PC-3 (cell line): ENCODE results near the gene RTL10.

Experiments used
- EZH2 ChIP-seq: fragments of 300-600 bp; sonication (generic); IDR thresholded peaks from one replicate; pipeline ENCODE4 v1.6.1; 2017; ENCODE audit warnings: antibody characterized with exemption, mild to moderate bottlenecking, low read length; ENCODE audit not compliant: unreplicated experiment
- TF ChIP-seq, protein P1 (sequence below): fragments of 300-600 bp; sonication (generic); conservative IDR thresholded peaks from 2 replicates; pipeline ENCODE4 v1.5.1; 2017; ENCODE audit warnings: antibody characterized with exemption, low read depth, mild to moderate bottlenecking, low read length

DNA sequence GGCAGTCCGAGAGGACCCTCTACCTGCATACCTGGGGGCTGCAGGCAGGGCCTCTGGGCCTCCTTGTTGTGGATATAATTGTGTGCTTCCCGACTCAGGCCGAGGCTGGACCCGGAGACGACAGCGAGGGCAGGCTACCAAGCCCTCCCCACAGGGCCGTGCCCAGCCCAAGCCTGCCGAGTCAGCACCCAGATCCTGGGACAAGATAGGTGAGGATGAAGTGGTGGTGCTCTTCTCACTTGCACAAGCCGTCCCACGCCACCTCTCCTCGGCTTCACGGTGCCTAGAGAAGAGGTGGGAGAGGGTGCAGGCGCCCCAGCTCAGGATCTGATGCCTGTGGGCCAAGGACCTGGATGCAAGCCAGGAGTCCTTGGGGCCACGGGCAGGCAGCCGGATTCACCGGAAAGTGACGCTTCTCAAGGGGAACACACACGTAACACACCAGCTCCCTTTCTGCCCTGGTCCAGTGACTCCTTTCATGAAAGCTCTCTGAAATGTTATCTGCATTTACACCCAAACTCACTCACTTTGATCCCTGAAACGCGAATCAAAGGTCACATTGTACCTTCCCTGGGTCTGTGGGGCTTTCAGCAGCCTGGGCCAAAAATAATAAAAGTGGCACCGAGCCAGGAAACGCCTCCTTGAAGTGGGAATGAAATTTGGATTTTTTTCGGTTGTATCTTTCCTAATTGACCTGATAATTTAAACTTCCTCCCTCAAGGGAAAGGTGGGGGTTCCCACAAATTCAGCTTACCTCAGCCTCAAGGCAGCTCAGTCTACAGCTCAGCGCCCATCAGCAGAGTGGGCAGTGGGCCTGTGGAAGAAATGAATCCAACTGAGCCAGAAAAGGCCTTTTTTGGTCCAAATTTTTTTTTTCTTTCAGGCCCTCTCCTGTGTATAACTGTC is 1.1 kb upstream of the RTL10 start:
- TF ChIP-seq EZH2: no peak
- TF ChIP-seq, protein P1, sequence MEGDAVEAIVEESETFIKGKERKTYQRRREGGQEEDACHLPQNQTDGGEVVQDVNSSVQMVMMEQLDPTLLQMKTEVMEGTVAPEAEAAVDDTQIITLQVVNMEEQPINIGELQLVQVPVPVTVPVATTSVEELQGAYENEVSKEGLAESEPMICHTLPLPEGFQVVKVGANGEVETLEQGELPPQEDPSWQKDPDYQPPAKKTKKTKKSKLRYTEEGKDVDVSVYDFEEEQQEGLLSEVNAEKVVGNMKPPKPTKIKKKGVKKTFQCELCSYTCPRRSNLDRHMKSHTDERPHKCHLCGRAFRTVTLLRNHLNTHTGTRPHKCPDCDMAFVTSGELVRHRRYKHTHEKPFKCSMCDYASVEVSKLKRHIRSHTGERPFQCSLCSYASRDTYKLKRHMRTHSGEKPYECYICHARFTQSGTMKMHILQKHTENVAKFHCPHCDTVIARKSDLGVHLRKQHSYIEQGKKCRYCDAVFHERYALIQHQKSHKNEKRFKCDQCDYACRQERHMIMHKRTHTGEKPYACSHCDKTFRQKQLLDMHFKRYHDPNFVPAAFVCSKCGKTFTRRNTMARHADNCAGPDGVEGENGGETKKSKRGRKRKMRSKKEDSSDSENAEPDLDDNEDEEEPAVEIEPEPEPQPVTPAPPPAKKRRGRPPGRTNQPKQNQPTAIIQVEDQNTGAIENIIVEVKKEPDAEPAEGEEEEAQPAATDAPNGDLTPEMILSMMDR: no peak
